Astrocyte of the spinal cord (primary cell): ENCODE results near the gene CRAMP1.

ENCODE experiments used
- DNase-seq: peaks from one replicate; pipeline ENCODE4 v3.0.0; 2011; ENCODE audit warnings: low read depth, low spot score
- H3K4me3 ChIP-seq: 2 replicates; pipeline ENCODE4 v1.5.1; 2011; ENCODE audit warnings: low read depth, mild to moderate bottlenecking, low read length, moderate library complexity
- CTCF ChIP-seq: IDR thresholded peaks from 2 replicates; pipeline ENCODE4 v1.5.1; 2012; ENCODE audit warnings: low read depth, mild to moderate bottlenecking, low read length, inconsistent platforms
- in situ Hi-C: cut with HindIII; loops from 2 replicates; pipeline ENCODE4 v1.10.0; 2017; ENCODE audit warnings: low sequenced_read_pairs

CRAMP1 gene

GRCh38 chr16:1631931-1632637 is 19.9 kb downstream of the CRAMP1 start:
- in situ Hi-C loops, result no loop called here
- TF ChIP-seq CTCF, result no peak
- no peak for DNase-seq
- no peak overlapping the region for H3K4me3 ChIP-seq

- no peak overlapping the region for H3K4me3 ChIP-seq
- in situ Hi-C loops, result no loop called here
- TF ChIP-seq CTCF, result no peak
- no peak for DNase-seq
These were observed 20.4 kb downstream of the CRAMP1 start for GRCh38 chr16:1632638-1632970.

GRCh38 chr16:1633310-1633709 is 21.1 kb downstream of the CRAMP1 start:
- no peak for TF ChIP-seq CTCF
- no peak for DNase-seq
- no peak overlapping the region for H3K4me3 ChIP-seq
- in situ Hi-C loops, result no loop called here

- no peak for TF ChIP-seq CTCF
- in situ Hi-C loops, result no loop called here
- no peak overlapping the region for H3K4me3 ChIP-seq
- DNase-seq, result no peak
These were observed 22.4 kb downstream of the CRAMP1 start for GRCh38 chr16:1634541-1634940.

GRCh38 chr16:1635070-1635469 is 22.9 kb downstream of the CRAMP1 start:
- no peak for DNase-seq
- no peak for TF ChIP-seq CTCF
- H3K4me3 ChIP-seq, result no peak overlapping the region
- in situ Hi-C loops, result no loop called here

- no peak for TF ChIP-seq CTCF
- H3K4me3 ChIP-seq, result no peak overlapping the region
- DNase-seq, result no peak
- in situ Hi-C loops, result no loop called here
These were observed 25.4 kb downstream of the CRAMP1 start for GRCh38 chr16:1637526-1637925.
